ENCODE results near the gene FHOD3.

The FHOD3 gene

GRCh38 chr18:36503477-36503876 is 206.0 kb downstream of the FHOD3 start:
- no peak overlapping the region for H3K4me3 ChIP-seq (ENCODE audit: low read depth, low read length)
- TF ChIP-seq CTCF (IDR thresholded peaks at IDR 0.05; ENCODE audit: borderline replicate concordance, insufficient read depth, low read depth, low read length) = no peak

GRCh38 chr18:36504928-36505327 is 207.4 kb downstream of the FHOD3 start:
- no peak overlapping the region for H3K4me3 ChIP-seq (ENCODE audit: low read depth, low read length)
- no peak for TF ChIP-seq CTCF (IDR thresholded peaks at IDR 0.05; ENCODE audit: borderline replicate concordance, insufficient read depth, low read depth, low read length)

- H3K4me3 ChIP-seq (ENCODE audit: low read depth, low read length) = no peak overlapping the region
- no peak for TF ChIP-seq CTCF (IDR thresholded peaks at IDR 0.05; ENCODE audit: borderline replicate concordance, insufficient read depth, low read depth, low read length)
These were observed 208.2 kb downstream of the FHOD3 start for GRCh38 chr18:36505665-36506064.

GRCh38 chr18:36509646-36510197 is 212.2 kb downstream of the FHOD3 start:
- no peak overlapping the region for H3K4me3 ChIP-seq (ENCODE audit: low read depth, low read length)

GRCh38 chr18:36511791-36512352 is 214.4 kb downstream of the FHOD3 start:
- no peak overlapping the region for H3K4me3 ChIP-seq (ENCODE audit: low read depth, low read length)
- no peak for TF ChIP-seq CTCF (IDR thresholded peaks at IDR 0.05; ENCODE audit: borderline replicate concordance, insufficient read depth, low read depth, low read length)

More at GRCh38 chr18:36509646-36510197, 212.2 kb downstream of the FHOD3 start:
- no peak for TF ChIP-seq CTCF (IDR thresholded peaks at IDR 0.05; ENCODE audit: borderline replicate concordance, insufficient read depth, low read depth, low read length)

- no peak for TF ChIP-seq CTCF (IDR thresholded peaks at IDR 0.05; ENCODE audit: borderline replicate concordance, insufficient read depth, low read depth, low read length)
- H3K4me3 ChIP-seq (ENCODE audit: low read depth, low read length) = no peak overlapping the region
These were observed 216.0 kb downstream of the FHOD3 start for GRCh38 chr18:36513556-36513955.

- no peak for TF ChIP-seq CTCF (IDR thresholded peaks at IDR 0.05; ENCODE audit: borderline replicate concordance, insufficient read depth, low read depth, low read length)
- no peak overlapping the region for H3K4me3 ChIP-seq (ENCODE audit: low read depth, low read length)
These were observed 217.3 kb downstream of the FHOD3 start for GRCh38 chr18:36514778-36515177.

Measured in GM12875 (cell line).